GM19438 (cell line): ENCODE results near the gene FBXL20.
"Not testable (repeated sequence)": the region's sequence is repeated elsewhere in the genome, so short reads cannot be mapped to it uniquely, and the experiment has no call there.

Source experiments
- ATAC-seq: cut with Tn5 transposase; IDR thresholded peaks from one replicate; pipeline ENCODE4 v1.9.1; 2021; ENCODE audit warnings: low read depth; ENCODE audit not compliant: unreplicated experiment

FBXL20 gene, protein sequence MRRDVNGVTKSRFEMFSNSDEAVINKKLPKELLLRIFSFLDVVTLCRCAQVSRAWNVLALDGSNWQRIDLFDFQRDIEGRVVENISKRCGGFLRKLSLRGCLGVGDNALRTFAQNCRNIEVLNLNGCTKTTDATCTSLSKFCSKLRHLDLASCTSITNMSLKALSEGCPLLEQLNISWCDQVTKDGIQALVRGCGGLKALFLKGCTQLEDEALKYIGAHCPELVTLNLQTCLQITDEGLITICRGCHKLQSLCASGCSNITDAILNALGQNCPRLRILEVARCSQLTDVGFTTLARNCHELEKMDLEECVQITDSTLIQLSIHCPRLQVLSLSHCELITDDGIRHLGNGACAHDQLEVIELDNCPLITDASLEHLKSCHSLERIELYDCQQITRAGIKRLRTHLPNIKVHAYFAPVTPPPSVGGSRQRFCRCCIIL

DNA sequence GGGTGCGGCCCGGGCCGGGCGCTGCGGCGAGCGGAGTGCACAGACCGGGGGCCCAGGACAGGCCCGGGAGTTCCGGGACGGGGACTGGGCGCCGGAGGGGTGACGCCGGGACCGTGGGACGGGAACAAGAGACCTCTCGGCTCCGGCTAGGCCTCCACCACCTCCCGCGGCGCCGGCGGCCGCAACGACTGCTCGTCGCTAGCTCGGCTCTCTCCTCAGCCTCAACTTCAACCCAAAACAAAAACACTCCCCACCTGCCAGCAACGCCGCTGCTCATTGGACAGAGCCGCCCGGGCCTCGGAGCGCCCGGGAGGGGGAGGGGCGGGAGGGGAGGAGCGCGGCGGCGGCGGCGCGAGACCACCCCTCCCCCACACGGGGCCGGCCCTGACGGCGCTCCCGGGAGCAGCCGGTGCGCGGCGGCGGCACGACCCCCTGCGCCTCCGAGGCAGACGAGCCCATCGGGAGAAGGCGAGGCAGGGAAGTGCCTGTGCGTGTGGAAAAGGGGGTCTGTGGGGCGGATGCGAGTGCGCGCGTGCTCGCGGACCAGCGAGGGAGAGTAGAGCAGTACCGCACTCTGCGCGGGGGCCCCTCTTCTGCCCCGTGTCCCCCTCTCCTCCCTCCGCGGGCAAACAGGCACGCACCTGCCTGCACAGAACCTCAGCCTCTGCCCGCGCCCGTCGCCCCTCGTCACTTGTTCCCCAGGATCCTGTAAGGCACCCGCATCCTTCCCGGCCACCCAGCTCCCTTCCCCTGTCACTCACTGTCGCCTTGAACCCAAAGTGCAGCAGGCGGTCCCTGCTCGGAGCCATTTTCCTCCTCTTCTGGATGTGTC lies at the start of gene FBXL20:
TSS of gene FBXL20 (minus strand) at position 215 of the 832 bp plus-strand sequence. CDS start 224 bp downstream, outside the sequence.
- peak; percentile 65 for ATAC-seq

DNA sequence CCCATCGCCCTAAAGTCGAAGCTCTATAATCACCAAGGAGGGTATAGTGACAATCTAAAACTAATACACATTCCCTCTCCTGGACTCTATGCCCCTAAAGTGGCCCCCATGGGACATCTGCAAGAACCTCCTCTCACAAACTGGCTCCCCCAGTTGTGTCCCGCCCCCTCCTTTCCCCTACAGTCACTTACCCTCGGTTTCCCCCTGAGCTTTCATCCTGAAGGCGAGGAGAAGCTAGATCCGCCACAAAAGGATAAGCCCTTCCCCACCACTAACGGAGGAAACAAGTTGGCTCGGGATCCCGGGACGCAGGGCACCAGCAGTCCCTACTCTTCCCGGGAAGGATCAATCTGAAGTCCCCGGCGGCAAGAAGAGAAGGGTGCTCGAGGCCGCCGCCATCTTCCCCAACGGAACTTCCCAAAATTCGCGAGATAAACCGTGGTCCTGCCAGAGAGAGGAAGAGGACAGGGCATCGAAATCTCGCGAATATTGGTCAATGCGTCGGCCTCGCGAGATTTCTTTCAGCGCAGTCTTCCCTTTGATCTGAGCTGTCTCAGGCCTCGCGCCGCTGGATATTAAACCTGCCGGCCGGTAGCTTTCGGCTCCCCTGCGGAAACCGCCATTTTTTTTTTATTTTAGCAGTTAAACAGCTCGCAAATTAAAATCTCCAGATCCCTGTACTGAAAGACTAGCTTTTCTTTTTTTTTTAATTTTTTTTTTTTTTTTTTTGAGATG lies 49.6 kb upstream of the FBXL20 start, which contains the start of gene MED1:
TSS of gene MED1 (minus strand) at position 417 of the 735 bp plus-strand sequence. CDS start at position 216, 201 bp downstream.
- ATAC-seq, result peak; percentile 94

GRCh38 chr17:39450051-39450450 lies 48.6 kb upstream of the FBXL20 start:
- no peak for ATAC-seq

DNA sequence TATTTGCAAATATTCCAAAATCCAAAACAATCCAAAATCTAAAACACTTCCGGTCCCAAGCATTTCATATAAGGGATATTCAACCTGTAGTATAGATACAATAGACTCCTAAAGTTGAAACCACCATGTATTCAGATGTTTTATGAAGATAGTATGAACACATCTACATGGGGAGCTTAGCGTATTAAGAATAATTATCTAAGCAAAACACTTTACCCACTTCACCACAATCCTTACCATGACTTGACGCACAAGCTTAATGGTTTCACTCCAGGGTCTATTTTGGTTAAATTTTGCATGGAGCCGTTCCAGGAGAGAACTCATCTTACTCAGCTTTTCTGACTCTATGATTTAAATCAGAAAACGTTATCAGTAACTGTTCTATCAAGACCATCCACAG lies 46.1 kb upstream of the FBXL20 start:
- ATAC-seq, result no peak

- ATAC-seq, result no peak
These were observed 41.9 kb upstream of the FBXL20 start for GRCh38 chr17:39443326-39443725.

- ATAC-seq, result not testable (repeated sequence)
These were observed 38.4 kb upstream of the FBXL20 start for GRCh38 chr17:39439868-39440267.

DNA sequence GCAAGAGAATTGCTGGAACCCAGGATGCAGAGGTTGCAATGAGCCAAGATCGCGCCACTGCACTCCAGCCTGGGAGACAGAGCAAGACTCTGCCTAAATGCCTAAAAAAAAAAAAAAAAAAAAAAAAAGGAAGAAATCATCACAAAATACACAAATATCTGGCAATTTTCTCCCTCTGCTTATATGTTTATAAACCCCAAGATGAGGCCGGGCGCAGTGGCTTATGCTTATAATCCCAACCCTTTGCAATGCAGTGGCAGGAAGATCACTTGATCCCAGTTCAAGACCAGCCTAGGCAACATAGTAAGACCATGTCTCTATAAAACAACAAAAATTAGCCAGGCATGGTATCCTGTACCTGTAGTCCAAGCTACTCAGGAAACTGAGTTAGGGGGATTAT lies 28.2 kb upstream of the FBXL20 start:
- no peak for ATAC-seq

- no peak for ATAC-seq
These were observed 14.7 kb upstream of the FBXL20 start for GRCh38 chr17:39416141-39416540.

- no peak for ATAC-seq
These were observed 8.9 kb upstream of the FBXL20 start for GRCh38 chr17:39410279-39410678.

DNA sequence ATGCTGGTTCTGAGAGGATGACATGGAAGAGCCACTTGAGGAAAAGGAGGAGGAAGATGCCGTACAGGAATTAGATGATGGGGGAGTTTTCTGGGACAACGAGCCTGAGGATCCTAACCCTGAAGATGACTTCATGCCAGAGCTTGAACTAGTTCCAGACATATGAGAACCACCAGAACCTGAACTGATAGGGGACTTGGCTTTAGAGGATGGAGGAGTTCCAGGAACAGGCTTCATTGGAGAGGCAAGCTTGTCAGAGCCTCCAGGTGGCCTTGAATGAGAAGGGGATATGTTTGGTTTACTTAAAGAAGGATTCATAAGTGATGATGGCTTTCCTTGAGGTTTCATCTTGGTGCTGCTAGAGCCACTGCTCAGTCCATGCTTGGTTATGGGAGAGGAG lies 6.9 kb upstream of the FBXL20 start:
- ATAC-seq, result no peak

- ATAC-seq, result no peak
These were observed 5.5 kb upstream of the FBXL20 start for GRCh38 chr17:39406951-39407350.

GRCh38 chr17:39405436-39405835 lies 4.0 kb upstream of the FBXL20 start:
- no peak for ATAC-seq

- no peak for ATAC-seq
These were observed 3.3 kb upstream of the FBXL20 start for GRCh38 chr17:39404542-39405378.

DNA sequence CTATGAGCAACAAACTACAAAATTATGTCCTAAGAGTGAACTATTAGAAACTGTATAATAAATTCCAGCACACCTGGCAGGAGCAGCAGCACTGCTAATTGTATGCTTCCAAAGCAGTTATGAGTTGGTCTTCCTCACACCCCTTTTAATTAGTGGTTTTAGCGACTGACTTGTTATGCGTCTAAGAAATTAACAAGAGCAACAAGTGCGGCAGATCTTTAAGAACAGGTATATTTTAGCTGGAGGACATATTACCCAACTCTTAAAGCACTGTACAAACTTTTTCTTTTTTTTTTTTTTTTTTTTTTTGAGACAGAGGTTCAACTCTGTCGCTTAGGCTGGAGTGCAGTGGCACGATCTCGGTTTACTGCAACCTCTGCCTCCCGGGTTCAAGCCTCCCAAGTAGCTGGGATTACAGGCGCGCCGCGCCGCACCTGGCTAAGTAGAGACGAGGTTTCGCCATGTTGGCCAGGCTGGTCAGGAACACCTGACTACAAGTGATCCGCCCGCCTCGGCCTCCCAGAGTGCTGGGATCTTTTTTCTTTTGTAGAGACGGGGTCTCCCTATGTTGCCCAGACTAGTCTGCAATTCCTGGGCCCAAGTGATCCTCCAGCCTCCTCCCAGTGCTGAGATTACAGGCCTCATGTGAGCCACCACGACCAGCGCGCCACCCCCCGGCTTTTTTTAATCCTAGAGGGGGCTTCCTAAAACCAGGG lies 1.6 kb upstream of the FBXL20 start:
- ATAC-seq, result no peak

DNA sequence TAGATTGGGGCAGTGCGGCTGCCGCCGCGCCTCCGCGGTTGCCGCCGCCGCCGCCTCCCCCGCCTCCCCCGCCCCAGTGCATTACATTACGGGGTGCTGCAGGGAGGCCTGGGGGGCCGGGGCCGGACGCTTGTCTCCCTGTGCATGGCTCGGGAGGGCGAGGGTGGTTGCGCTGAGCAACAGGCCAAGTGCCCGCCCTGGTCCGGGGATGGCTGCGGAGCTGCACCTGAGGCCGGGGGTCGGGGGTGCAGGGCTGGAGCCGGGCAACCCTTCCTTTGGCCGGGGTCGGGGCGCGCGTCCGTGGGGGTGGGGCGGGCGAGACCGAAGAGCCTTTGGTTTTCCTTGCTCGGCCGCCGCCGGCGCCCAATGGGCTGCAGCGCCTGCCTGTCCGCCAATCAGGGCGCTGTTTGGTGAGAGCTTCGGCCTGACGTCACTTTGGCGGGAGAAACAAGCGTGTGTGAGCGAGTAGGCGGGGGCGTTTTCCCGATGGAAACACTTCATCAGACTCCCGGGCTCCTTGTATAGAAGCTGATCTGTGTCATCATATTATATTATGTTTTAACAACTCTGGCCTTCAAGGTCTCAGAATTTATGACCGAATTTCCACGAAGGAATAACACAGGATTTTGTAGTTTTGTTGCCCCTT lies 941 bp upstream of the FBXL20 start:
- ATAC-seq, result peak; percentile 64

GRCh38 chr17:39400547-39401411 lies 647 bp downstream of the FBXL20 start:
- no peak for ATAC-seq

- ATAC-seq, result no peak
These were observed 1.6 kb downstream of the FBXL20 start for GRCh38 chr17:39399791-39400190.

DNA sequence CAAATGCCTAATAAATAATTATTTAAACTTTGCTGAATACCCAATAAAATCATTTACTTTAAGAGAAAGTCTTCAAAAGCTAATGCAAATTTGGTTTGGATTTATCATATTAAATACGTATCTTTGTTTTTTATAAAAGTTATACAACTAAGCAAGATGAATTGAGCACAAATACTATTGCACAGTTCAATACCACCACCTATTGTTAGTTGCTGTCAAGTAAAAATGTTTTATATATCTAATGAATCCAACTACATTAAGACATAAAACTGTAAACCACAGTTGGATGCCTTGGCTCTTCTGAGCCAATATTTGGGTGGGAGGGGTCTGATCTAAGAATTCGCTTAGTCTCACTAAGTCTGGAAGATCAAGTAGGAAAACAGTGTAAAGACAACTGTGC lies 7.7 kb downstream of the FBXL20 start:
- no peak for ATAC-seq
